GM21447 (cell line): ENCODE results near the gene ABHD12B.

ENCODE experiments used
- ATAC-seq: cut with Tn5 transposase; IDR thresholded peaks from one replicate; pipeline ENCODE4 v1.9.1; 2021; ENCODE audit not compliant: unreplicated experiment

Gene ABHD12B

GRCh38 chr14:50871914-50872732, at the start of gene ABHD12B:
ABHD12B (plus strand) TSS chr14:50872053; CDS start chr14:50872175, 122 bp downstream.
- no peak for ATAC-seq

- ATAC-seq, result peak; percentile 24
Observed at GRCh38 chr14:50822501-50823042, 49.3 kb upstream of the ABHD12B start.

- peak; percentile 17 for ATAC-seq
Observed at GRCh38 chr14:50823051-50823761, 48.6 kb upstream of the ABHD12B start.

GRCh38 chr14:50823762-50824636, 47.9 kb upstream of the ABHD12B start:
- ATAC-seq, result peak; percentile 68

- no peak for ATAC-seq
Observed at GRCh38 chr14:50825307-50825706, 46.5 kb upstream of the ABHD12B start.

GRCh38 chr14:50826681-50827080, 45.2 kb upstream of the ABHD12B start:
- no peak for ATAC-seq

- ATAC-seq, result no peak
Observed at GRCh38 chr14:50828721-50829488, 42.9 kb upstream of the ABHD12B start.

- ATAC-seq, result no peak
Observed at GRCh38 chr14:50829489-50830043, 42.3 kb upstream of the ABHD12B start.

- ATAC-seq, result peak; percentile 39
Observed at GRCh38 chr14:50830044-50830931, 41.6 kb upstream of the ABHD12B start.

- ATAC-seq, result peak; percentile 65
Observed at GRCh38 chr14:50830932-50831725, 40.7 kb upstream of the ABHD12B start, which contains the start of gene NIN. NIN (minus strand) TSS chr14:50831162; CDS start chr14:50822056, 9,106 bp downstream.

GRCh38 chr14:50831726-50832168, 40.1 kb upstream of the ABHD12B start:
- ATAC-seq, result no peak

GRCh38 chr14:50832935-50833630, 38.8 kb upstream of the ABHD12B start:
- ATAC-seq, result no peak

- no peak for ATAC-seq
Observed at GRCh38 chr14:50834802-50835276, 37.0 kb upstream of the ABHD12B start.

GRCh38 chr14:50835280-50835679, 36.6 kb upstream of the ABHD12B start:
- peak; percentile 36 for ATAC-seq

GRCh38 chr14:50836515-50836914, 35.3 kb upstream of the ABHD12B start:
- ATAC-seq, result no peak

- ATAC-seq, result no peak
Observed at GRCh38 chr14:50837271-50837670, 34.6 kb upstream of the ABHD12B start.

- ATAC-seq, result no peak
Observed at GRCh38 chr14:50837850-50838470, 33.9 kb upstream of the ABHD12B start.
